ENCODE data around the gene TMEM140.

DNA sequence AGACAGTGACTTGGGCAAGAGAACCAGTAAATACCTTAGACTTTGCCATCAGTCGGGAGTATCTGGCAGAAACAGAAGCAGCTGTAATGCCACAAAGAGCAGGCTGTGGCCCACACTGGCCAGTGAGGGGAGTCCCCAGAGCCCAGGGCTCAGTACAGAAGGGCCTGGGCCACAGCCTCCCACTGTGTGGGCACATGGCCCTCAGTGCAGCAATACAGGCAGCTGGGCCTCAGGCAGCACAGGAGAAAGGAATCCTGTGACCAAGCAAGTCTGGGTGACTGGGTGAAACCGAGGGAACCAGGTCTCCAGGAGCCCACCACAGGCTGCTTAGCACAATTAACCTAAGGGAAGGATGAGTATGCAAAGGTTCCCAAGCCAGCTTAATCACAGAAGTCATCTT is 49.5 kb downstream of the TMEM140 start:
- TF ChIP-seq, protein P1, sequence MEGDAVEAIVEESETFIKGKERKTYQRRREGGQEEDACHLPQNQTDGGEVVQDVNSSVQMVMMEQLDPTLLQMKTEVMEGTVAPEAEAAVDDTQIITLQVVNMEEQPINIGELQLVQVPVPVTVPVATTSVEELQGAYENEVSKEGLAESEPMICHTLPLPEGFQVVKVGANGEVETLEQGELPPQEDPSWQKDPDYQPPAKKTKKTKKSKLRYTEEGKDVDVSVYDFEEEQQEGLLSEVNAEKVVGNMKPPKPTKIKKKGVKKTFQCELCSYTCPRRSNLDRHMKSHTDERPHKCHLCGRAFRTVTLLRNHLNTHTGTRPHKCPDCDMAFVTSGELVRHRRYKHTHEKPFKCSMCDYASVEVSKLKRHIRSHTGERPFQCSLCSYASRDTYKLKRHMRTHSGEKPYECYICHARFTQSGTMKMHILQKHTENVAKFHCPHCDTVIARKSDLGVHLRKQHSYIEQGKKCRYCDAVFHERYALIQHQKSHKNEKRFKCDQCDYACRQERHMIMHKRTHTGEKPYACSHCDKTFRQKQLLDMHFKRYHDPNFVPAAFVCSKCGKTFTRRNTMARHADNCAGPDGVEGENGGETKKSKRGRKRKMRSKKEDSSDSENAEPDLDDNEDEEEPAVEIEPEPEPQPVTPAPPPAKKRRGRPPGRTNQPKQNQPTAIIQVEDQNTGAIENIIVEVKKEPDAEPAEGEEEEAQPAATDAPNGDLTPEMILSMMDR (optimal IDR thresholded peaks at IDR 0.05 in 1 of 3, IDR thresholded peaks at IDR 0.05 in 1 of 3, conservative IDR thresholded peaks at IDR 0.05 in 1 of 3; ENCODE audit: extremely low read depth in 1 of 3, insufficient read depth in 2 of 3, low read length in 3 of 3) = no peak
- no peak for TF ChIP-seq EZH2 (IDR thresholded peaks at IDR 0.05; ENCODE audit: low read length)
